SK-N-SH treated with all-trans-retinoic acid at 6 μM for 48 hours (cell line): ENCODE data around the gene ARAP3.

Source experiments
- ATAC-seq: fragments of 200-7000 bp; cut with Tn5 transposase; 3 replicates; pipeline ENCODE4 v1.9.1; 2020; ENCODE audit warnings: mild to moderate bottlenecking, moderate library complexity
- ARNTL ChIP-seq: fragments of 450-650 bp; formaldehyde crosslinking; IDR thresholded peaks from 2 replicates; pipeline ENCODE4 v1.5.0; 2020; ENCODE audit warnings: low read depth, mild to moderate bottlenecking, moderate library complexity, borderline replicate concordance
- BACH2 ChIP-seq: fragments of 250-450 bp; sonication (Bioruptor Pico); IDR thresholded peaks from 2 replicates; pipeline ENCODE4 v1.9.0; 2021; ENCODE audit warnings: mild to moderate bottlenecking, borderline replicate concordance
- CREB5 ChIP-seq: fragments of 250-450 bp; sonication (Bioruptor Pico); IDR thresholded peaks from 2 replicates; pipeline ENCODE4 v1.5.1; 2020; ENCODE audit warnings: low read depth, mild to moderate bottlenecking, moderate library complexity
- CSDC2 ChIP-seq: fragments of 250-450 bp; sonication (Bioruptor Pico); IDR thresholded peaks from 2 replicates; pipeline ENCODE4 v1.5.0; 2020; ENCODE audit warnings: mild to moderate bottlenecking, moderate library complexity
- CSRNP3 ChIP-seq: fragments of 250-450 bp; sonication (Bioruptor Pico); IDR thresholded peaks from 2 replicates; pipeline ENCODE4 v1.5.1; 2021; ENCODE audit warnings: mild to moderate bottlenecking, moderate library complexity
- ESRRG ChIP-seq: fragments of 250-450 bp; sonication (Bioruptor Pico); IDR thresholded peaks from 2 replicates; pipeline ENCODE4 v1.6.1; 2021; ENCODE audit warnings: mild to moderate bottlenecking
- ISL1 ChIP-seq: fragments of 250-450 bp; sonication (Bioruptor Pico); IDR thresholded peaks from 2 replicates; pipeline ENCODE4 v2.1.2; 2022; ENCODE audit warnings: mild to moderate bottlenecking, moderate library complexity
- OSR1 ChIP-seq: fragments of 250-450 bp; sonication (Bioruptor Pico); IDR thresholded peaks from 2 replicates; pipeline ENCODE4 v1.8.0; 2022; ENCODE audit warnings: moderate library complexity, mild to moderate bottlenecking, inconsistent platforms
- PATZ1 ChIP-seq: fragments of 250-450 bp; sonication (Bioruptor Pico); IDR thresholded peaks from 2 replicates; pipeline ENCODE4 v1.8.0; 2020; ENCODE audit warnings: mild to moderate bottlenecking, moderate library complexity, borderline replicate concordance
- POU6F1 ChIP-seq: fragments of 250-450 bp; sonication (Bioruptor Pico); IDR thresholded peaks from 2 replicates; pipeline ENCODE4 v1.8.0; 2021; ENCODE audit warnings: low read depth, mild to moderate bottlenecking, moderate library complexity, borderline replicate concordance
- RARB ChIP-seq: fragments of 250-450 bp; sonication (Bioruptor Pico); IDR thresholded peaks from 2 replicates; pipeline ENCODE4 v1.8.0; 2021; ENCODE audit warnings: mild to moderate bottlenecking, moderate library complexity
- SNAI2 ChIP-seq: fragments of 250-450 bp; sonication (Bioruptor Pico); IDR thresholded peaks from 2 replicates; pipeline ENCODE4 v1.5.0; 2020; ENCODE audit warnings: mild to moderate bottlenecking, moderate library complexity
- TSHZ2 ChIP-seq: fragments of 250-450 bp; sonication (Bioruptor Pico); IDR thresholded peaks from 2 replicates; pipeline ENCODE4 v1.5.0; 2020; ENCODE audit warnings: mild to moderate bottlenecking, moderate library complexity
- ZFP3 ChIP-seq: fragments of 250-450 bp; sonication (Bioruptor Pico); IDR thresholded peaks from 2 replicates; pipeline ENCODE4 v1.5.0; 2020; ENCODE audit warnings: mild to moderate bottlenecking, moderate library complexity
- ZNF565 ChIP-seq: fragments of 450-650 bp; formaldehyde crosslinking; conservative IDR thresholded peaks from 2 replicates; pipeline ENCODE4 v1.5.0; 2020; ENCODE audit warnings: low read depth, mild to moderate bottlenecking, moderate library complexity
- ZNF70 ChIP-seq: fragments of 450-650 bp; formaldehyde crosslinking; IDR thresholded peaks from 2 replicates; pipeline ENCODE4 v1.5.0; 2020; ENCODE audit warnings: mild to moderate bottlenecking, moderate library complexity
- ZNF8 ChIP-seq: fragments of 450-650 bp; formaldehyde crosslinking; IDR thresholded peaks from 2 replicates; pipeline ENCODE4 v1.5.0; 2020; ENCODE audit warnings: mild to moderate bottlenecking, moderate library complexity

Gene ARAP3

GRCh38 chr5:141646026-141646425 is 36.0 kb downstream of the ARAP3 start:
- ATAC-seq: no peak
- TF ChIP-seq ZNF565 (CRISPR knock-in tag): no peak

- no peak for ATAC-seq
- TF ChIP-seq OSR1 (CRISPR knock-in tag) (no peak), ZNF8 (CRISPR knock-in tag) (no peak)
Measured at GRCh38 chr5:141641634-141642267, 40.3 kb downstream of the ARAP3 start.

GRCh38 chr5:141640698-141641097 is 41.3 kb downstream of the ARAP3 start:
- ATAC-seq: no peak
- TF ChIP-seq PATZ1: no peak
- TF ChIP-seq CSRNP3 (CRISPR knock-in tag): no peak
- TF ChIP-seq ZFP3 (CRISPR knock-in tag): no peak
- TF ChIP-seq BACH2: no peak
- TF ChIP-seq TSHZ2 (CRISPR knock-in tag): no peak
- no peak for TF ChIP-seq OSR1 (CRISPR knock-in tag)
- TF ChIP-seq ZNF70 (CRISPR knock-in tag): no peak
- no peak for TF ChIP-seq POU6F1
- no peak for TF ChIP-seq ARNTL (CRISPR knock-in tag)
- no peak for TF ChIP-seq SNAI2 (CRISPR knock-in tag)
- no peak for TF ChIP-seq ISL1

GRCh38 chr5:141640051-141640415 is 42.0 kb downstream of the ARAP3 start:
- TF ChIP-seq RARB (CRISPR knock-in tag) (no peak), ZNF565 (CRISPR knock-in tag) (no peak), ISL1 (no peak), ZNF70 (CRISPR knock-in tag) (no peak), TSHZ2 (CRISPR knock-in tag) (no peak), BACH2 (no peak), CREB5 (CRISPR knock-in tag) (no peak), CSDC2 (CRISPR knock-in tag) (no peak), ESRRG (no peak)
- ATAC-seq: no peak
